MV-4-11 (cell line): Measurements from ENCODE around the gene CCDC57.
A peak's percentile ranks its signal among the peaks of the same experiment; 100 is the strongest.
"Not testable (repeated sequence)": the region's sequence is repeated elsewhere in the genome, so short reads cannot be mapped to it uniquely, and the experiment has no call there.

Experiments
- DNase-seq: peaks from one replicate; lab custom pipeline; 2025; lab: John Stamatoyannopoulos, UW

Gene CCDC57

GRCh38 chr17:82222816-82223215 lies 10.2 kb upstream of the CCDC57 start:
- DNase-seq: no peak

DNA sequence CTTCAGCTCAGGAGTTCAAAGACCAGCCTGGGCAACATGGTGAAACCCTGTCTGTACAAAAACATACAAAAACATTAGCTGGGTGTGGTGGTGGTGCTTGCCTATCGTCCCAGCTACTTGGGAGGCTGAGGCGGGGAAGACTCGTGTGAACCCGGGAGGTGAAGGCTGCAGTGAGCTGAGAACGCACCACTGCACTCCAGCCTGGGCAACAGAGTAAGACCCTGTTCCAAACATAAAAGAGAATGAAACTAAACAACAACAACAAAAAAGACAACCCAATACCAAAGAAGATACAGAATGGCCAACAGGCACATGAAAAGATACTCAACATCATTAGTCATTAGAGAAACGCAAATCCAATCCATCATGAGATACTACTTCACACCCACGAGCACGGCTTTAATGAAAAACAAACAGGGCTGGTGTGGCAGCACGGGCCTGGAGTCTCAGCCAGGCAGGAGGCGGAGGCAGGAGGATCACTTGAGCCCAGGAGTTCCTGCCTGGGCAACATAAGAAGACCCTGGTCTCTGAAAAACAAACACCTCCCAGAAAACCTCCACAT lies 8.8 kb upstream of the CCDC57 start:
- DNase-seq: no peak

DNA sequence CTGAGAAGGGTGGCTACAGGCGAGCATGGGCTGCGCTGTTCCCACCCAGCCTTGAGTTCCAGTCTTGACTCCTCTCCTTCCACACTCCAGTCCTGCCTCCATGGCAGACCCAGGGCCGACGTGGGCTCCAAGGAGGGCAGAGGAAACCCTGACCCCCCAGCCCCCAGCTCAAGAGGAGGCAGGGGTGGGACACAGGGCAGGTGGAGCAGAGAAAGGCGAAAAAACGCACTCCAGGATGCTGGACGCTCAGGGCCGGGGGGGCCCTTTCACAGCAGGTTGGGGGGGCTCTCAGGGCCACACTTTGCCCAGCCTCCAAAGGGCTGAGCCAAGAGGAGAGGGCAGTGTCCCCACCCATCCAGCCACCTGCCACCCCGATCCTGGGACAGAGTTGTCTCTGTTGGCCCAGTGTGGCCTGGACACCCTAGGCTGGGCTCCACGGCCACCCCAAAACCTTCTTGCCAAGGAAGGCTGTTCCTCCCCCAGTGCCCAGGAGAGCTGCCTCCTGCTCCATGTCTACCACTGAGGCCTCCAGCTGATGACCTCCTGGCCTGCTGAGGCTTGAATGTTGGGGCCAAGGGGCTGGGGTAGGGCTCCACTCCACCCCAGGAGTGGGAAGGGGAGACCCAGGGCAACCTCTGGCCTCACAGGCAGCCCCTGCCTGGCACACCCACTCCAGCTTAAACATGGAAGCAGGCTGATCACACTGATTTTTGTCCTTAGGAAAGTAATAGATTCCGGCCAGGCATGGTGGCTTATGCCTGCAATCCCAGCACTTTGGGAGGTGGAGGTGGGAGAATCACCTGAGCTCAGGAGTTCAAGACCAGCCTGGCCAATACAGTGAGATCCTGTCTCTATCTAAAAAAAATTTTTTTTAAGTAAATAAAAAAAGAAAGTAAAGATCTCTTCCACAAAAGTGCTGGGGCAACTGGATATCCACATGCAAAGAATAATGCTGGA lies 7.4 kb upstream of the CCDC57 start:
- DNase-seq: no peak

GRCh38 chr17:82219083-82219482 lies 6.4 kb upstream of the CCDC57 start:
- no peak for DNase-seq

DNA sequence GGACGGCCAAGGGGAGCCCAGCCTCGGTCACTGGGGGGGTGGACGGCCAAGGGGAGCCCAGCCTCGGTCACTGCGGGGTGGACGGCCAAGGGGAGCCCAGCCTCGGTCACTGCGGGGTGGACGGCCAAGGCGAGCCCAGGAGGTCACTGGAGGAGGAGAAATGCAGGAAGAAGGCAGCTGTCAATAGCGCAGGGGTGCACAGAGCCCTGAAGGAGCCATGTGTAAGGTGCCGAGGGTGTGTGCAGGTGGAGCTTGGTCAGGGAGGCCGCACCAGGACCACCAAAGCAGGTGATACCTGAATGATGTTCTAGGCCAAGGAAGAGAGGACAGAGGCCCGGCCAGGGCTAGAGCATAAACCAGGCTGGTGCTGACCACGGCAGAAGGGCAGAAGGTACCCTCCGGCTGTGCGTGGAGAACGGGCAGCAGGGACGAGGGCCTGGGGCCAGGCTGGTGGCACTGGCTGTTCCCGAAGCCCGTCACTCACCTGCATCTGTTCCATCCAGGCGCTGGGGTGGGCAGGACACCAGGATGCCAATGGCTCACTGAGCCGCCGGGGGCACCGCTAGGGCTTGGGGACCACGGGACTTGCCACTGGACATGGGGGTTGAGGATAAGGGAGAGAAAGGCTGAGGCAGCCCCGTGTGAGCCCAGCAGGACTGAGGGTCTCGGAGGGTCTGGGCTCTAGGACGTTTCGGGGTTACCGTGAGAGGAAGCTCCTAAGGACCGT lies 5.9 kb upstream of the CCDC57 start:
- no peak for DNase-seq

GRCh38 chr17:82217530-82218204 lies 5.0 kb upstream of the CCDC57 start:
- peak; percentile 86 for DNase-seq

DNA sequence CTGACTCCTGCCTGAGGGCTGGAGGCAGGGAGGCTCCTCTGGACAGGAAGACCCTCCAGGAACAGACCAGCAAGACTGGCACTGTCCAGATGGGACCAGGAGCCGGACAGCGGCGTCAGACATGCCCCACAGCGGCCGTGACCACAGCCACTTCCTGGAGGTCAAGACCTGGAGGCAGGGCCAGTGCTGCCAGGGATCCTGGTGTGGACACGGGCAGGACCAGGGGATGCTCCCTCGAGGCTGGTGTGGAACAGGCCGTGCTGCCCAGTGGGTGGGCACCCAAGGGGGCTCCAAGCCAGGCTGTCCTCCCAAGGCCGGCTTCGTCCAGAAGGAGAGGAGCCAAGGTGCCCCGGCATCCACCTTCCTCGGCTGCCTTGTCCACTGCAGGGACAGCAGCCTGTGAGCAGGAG lies 4.5 kb upstream of the CCDC57 start:
- DNase-seq: no peak

DNA sequence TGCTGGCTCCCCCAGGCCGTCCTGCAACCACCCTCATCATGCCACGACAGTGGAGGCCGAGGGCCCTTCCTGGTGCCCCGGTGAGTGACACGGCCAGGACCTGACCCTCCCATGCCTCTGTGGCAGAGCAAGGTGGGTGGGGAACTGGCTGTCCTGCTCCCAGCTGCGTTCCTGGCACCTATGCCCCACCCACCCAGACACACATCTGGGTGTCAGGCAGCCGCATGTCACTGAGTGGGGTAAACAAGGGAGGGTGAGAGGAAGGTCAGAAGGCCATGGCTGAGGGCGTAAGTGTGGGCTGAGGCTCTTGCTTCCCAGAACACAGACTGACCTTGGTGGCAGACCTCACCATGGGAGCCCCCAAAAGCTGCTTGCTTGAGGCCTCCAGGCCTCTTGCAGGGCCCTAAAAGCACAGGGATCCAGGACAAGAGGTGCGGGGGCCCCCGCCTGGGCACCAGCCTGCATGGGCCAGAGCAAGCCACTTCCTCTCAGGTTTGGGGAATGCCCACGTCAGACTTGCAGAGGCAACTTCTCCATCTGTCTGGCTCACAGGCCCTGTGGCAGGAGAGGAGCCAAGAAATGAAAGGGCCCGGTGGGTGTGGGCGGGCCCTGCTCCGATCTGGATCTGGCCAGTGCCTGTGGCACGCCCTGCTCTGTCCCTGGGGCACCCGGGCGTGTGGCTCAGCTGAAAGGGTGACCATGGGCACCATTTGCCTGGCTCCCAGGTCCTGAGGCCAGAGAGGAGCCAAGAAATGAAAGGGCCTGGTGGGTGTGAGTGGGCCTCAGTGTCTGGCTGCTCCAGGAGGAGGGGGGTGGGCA lies 3.9 kb upstream of the CCDC57 start:
- peak; percentile 96 for DNase-seq

DNA sequence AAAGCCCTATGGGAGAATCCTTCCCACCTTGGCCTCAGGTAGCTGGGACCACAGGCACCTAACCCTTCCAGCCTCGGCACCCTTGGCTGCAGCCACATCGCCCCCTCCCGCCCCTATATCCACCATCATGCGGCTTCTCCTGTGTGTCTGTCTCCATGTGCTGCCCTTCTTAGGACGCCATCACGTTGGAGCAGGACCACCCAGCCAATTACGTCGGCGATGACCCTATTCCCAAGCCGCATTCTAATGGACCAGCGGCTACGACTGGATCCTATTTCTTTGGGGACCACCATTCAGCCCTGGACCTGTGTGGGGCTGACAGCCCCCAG lies 3.3 kb upstream of the CCDC57 start:
- DNase-seq: no peak

DNA sequence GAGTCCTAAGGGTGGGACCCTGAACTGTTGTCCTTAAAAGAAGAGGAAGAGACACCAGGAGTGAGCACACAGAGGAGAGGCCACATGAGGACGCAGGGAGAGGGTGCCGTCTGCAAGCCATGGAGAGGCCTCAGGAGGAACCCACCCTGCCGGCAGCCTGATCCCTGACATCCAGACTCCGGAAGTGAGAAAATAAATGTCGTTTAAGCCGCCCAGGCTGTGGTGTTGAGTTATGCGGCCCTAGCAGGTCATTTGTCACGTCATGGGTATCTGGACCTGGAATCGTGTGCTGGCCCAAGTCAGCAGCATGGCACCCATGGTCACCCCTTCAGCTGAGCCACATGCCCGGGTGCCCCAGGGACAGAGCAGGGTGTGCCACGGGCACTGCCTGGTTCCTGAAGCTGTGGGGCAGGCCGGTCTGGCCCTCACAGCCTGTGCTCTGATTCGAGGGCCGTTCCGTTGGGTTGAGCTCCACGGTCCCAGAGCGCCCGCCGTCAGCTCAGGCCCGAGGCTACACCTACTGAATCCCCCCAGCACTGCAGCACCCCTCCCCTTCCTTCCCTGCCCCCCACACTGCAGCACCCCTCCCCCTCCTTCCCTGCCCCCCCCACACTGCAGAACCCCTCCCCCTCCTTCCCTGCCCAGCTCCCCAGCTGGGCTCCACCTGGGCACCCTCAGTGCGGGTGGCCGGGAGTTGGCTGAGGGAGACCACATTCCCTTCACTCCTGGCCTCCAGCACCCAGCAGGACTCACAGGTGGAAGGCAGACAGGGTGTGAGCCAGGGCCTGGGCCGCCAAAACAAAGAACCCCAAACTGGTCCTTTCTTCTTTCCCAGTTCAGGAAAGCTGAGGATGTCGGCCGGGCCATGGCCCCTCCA lies 2.7 kb upstream of the CCDC57 start:
- peak; percentile 88 for DNase-seq

DNA sequence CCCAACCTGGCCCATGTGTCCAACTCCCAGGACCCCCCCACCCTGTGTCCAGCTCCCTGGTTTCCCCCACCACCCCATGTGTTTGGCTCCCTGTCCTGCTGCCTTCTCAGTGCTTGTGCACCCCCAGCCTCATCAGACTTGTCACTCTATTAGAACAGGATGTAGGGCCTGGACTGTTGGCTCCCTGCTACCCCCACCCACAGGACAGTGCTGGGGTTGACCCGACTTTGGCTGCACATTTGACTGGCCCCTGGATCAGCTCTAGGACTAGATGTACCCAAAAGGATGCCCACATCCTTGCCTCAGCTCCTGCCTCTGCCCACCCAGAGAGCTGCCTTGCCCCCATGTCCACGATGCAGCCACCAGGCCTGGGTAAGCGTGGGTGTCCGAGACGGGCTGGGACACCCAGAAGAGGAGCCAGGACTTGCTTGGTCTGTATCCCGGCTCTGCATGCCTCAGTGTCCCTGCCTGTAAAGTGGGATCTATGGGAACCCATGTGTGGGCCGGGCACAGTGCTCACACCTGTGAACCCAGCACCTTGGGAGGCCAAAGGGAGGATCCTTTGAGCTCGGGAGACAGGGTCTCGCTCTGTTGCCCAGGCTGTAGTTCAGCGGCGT lies 1.5 kb upstream of the CCDC57 start:
- no peak for DNase-seq

DNA sequence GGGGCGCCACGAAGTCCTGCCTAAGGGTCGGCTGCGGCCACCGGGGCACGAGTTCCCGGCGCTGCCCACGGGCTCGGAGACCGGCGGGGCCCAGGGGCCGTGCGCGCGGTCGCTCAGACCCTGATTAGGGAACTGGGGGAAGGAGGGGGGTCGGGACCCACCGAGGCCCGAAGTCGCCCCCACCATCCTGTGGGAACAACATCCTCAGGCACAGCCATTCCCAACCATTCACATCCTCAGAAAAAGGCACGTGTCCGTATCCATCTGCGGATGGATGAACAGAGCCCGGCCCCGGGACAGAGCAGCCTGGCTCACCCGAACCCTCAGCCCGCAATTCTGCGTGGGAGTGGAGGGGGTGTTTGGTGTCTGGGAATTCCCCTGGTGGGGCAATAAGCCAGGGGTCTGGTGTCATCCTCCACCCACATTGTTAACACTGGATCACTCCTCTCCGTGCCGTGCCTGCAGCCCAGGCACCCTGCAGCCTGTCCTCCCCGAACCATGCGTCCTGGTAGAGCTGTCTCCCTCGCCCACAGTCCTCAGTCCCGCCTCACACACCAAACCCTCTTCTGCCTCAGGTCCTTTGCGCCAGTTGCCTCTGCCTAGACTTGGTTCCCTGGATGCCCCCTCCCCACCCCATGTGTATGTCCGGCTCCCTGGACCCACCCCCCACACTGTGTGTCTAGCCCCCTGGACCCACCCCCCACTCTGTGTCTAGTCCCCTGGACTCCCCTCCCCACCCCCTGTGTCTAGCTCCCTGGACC lies 789 bp upstream of the CCDC57 start:
- no peak for DNase-seq

DNA sequence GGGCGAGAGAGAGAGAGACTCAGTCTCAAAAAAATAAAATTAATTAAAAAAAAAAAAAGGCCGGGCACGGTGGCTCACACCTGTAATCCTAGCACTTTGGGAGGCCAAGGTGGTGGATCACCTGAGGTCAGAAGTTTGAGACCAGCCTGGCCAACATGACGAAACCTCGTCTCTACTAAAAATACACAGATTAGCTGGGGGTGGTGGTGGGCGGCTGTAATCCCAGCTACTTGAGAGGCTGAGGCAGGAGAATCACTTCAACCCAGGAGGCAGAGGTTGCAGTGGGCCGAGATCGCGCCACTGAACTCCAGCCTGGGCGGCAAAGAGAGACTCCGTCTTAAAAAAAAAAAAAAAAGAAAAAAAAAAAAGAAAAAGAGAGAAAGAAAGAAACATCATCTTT lies 2.0 kb downstream of the CCDC57 start:
- not testable (repeated sequence) for DNase-seq

DNA sequence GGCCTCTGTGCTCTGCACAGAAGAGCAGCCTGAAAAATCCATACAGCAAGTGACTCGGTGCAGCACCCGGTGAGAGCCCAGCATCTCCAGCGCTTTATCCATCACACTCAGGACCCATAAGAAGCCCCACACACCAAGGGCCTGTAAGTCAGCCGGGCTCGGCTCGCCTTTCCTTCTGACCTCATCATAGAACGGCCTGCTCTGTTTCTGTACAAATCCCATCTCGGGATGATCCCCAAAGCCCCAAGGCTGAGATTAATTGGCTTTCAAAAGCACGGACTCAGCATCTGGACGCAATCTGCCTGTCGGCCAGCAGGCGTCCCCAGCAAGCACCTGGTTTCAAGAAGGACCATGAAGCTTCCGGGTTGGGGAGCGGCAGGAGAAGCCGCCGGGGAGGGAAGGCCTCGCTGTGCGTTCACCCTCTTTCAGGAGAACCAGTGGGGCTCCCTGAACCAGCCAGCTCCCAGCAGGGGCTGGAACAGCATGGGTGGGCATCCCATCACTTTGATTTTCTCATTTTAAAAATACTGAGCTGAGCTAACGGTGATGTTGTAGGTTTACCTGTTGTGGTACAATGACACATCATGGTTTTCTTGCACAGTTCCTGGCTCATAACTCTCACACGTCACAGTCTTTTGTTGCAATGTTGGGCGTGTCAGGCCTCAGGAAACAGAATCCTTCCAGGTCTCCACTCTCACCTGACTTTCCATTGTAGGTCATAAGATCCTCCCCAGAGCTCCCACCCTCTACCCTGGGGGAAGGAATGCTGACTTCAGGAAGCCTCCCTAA lies 6.7 kb downstream of the CCDC57 start:
- peak; percentile 82 for DNase-seq

DNA sequence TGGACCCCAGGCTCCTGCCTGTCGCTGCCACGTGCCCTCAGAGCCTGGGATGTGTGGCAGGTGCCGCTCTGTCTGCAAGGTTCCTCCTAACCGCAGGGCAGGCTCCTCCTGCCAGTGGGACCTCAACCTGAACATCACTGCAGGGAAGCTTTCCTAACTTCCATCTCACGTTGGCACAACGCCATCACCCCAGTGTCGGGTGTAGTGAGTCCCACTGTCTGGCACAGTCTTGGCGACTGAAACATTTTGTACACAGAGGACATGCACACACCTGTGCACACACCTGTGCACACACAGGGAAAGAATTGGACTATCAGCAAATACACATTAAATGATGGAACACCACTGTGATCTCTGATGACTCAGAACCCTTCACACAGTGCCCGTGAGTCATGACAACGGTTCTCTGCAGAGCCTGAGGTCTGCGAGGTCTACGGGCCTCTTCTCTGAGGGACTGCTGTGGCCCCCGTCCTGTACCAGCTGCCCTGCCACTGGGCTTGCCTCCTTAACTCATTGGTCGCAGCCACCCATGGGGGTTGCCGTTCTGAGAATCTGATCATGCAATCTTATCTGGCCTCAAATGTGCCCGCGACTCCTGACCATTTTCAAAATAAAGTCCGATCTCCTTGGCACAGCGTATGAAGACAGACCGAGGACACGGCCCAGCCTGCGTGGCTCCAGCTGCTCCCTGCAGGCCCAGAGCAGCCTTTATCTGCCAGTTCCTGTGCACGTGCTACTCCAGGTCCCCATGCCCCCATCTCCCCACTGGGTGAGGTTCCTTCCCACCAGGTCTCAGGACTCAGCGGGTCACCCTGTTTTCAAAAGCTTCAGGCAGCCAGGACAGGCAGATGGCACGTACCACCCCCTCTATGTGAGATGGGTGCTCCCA lies 7.6 kb downstream of the CCDC57 start:
- peak; percentile 83 for DNase-seq

GRCh38 chr17:82203920-82204319 lies 8.7 kb downstream of the CCDC57 start:
- DNase-seq: no peak

- DNase-seq: no peak
Measured at GRCh38 chr17:82202981-82203380, 9.7 kb downstream of the CCDC57 start.
